ENCODE data around the gene SMAD1.

DNA sequence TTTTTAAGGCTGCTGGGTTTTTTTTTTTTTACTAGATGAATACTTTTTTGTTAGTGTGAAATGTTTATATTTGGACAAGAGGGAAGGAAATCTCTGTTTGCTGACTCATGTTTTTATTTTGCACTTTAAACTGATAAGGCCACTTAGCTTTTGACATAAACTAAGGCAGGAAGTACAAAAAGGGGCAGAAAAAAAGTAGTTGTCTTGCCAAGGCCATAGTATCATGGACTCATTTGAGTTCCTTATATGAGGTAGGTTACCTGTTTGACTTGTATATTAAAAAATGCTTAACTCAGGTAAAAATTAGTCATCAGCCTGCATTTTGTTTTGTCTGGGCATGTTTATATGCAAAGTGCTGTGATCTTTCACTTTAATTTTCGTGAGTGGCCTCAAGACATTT, 26.0 kb downstream of the SMAD1 start:
- no peak for TF ChIP-seq POLR2AphosphoS5 (IDR thresholded peaks at IDR 0.05; ENCODE audit: borderline replicate concordance, low read depth, low read length)
- no peak for TF ChIP-seq EZH2 (IDR thresholded peaks at IDR 0.05)
- no peak for TF ChIP-seq FOXP2 (optimal IDR thresholded peaks at IDR 0.05; ENCODE audit: control extremely low read depth, extremely low read length, insufficient read depth)
